DND-41 (cell line): ENCODE results near the gene NDUFB11.

ENCODE experiments used
- CTCF ChIP-seq: IDR thresholded peaks from 2 replicates; pipeline ENCODE4 v1.5.1; 2012; ENCODE audit warnings: borderline replicate concordance, low read length, moderate library complexity, mild to moderate bottlenecking; ENCODE audit not compliant: poor library complexity, severe bottlenecking; ENCODE audit errors: extremely low read depth
- EZH2 ChIP-seq: IDR thresholded peaks from 3 replicates; pipeline ENCODE4 v1.6.1; 2012; ENCODE audit warnings: borderline replicate concordance, low read depth, mild to moderate bottlenecking, moderate library complexity, low read length, inconsistent platforms; ENCODE audit not compliant: severe bottlenecking

- TF ChIP-seq CTCF (no peak), EZH2 (no peak)
These were observed 2.7 kb upstream of the NDUFB11 start for GRCh38 chrX:47146936-47147859.
